IPS DF 6.9 (cell line): ENCODE measurements around the gene FAM83G.

ENCODE experiments used
- DNase-seq: peaks from one replicate; pipeline ENCODE4 v3.0.0-alpha.2; 2013; ENCODE audit warnings: low read depth, low spot score
- H3K27ac ChIP-seq: one replicate; pipeline ENCODE4 v1.5.1; 2013; ENCODE audit warnings: low read length, control low read depth
- H3K27me3 ChIP-seq: 2 replicates; pipeline ENCODE4 v1.6.1; 2013; ENCODE audit warnings: mild to moderate bottlenecking, low read length; ENCODE audit not compliant: control insufficient read depth, insufficient read depth
- H3K36me3 ChIP-seq: 2 replicates; pipeline ENCODE4 v1.6.1; 2013; ENCODE audit warnings: low read length; ENCODE audit not compliant: control insufficient read depth, insufficient read depth
- H3K4me1 ChIP-seq: 2 replicates; pipeline ENCODE4 v1.6.1; 2013; ENCODE audit warnings: low read length; ENCODE audit not compliant: control insufficient read depth, insufficient read depth
- H3K4me3 ChIP-seq: 2 replicates; pipeline ENCODE4 v1.5.1; 2013; ENCODE audit warnings: mild to moderate bottlenecking, low read length
- H3K9me3 ChIP-seq: 2 replicates; pipeline ENCODE4 v1.6.1; 2013; ENCODE audit warnings: low read length, inconsistent platforms; ENCODE audit not compliant: control insufficient read depth, insufficient read depth
- WGBS: extraction: QIAGEN DNeasy Blood & Tissue Kit; methylation state at CpG from one replicate; pipeline ENCODE4 v1.1.7; 2013; ENCODE audit warnings: mixed read lengths, missing lambda C conversion rate; ENCODE audit not compliant: insufficient read length, insufficient coverage; 5-methylcytosine and 5-hydroxymethylcytosine counted together

FAM83G gene

DNA sequence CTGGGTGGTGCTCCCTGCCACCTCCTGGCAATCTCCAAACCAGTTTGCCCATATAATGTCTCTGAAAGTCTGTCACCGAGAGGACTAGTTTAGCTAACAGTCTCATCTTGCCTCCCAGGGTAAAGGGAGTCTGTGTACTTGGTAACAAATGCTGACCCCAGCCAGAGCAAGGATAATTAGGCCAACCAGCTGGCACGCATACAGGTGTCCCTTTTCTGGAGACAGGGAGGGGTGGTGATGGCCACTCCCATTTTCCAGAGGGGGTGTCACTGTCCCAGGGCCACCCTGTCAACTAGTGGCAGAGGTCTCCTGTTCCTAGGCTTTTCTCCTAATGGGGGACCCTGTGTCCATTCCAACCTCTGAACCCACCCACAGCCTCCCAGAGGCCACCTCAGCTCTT, 8.1 kb downstream of the FAM83G start:
- WGBS, result no CpG with 5 or more reads among the region's 2 CpGs
- no peak for DNase-seq
- Histone ChIP-seq H3K9me3 (no peaks in the 10 kb centered on the region), H3K4me1 (no peaks in the 10 kb centered on the region; the same call in 1 of the 2 replicates), H3K27ac (no peak overlapping the region), H3K36me3 (peaks cover 6% of the 10 kb centered on the region), H3K4me3 (no peak overlapping the region), H3K27me3 (no peaks in the 10 kb centered on the region)

GRCh38 chr17:18995220-18995619, 9.3 kb downstream of the FAM83G start:
- H3K27me3 ChIP-seq, result no peaks in the 10 kb centered on the region
- no peak for DNase-seq
- H3K4me3 ChIP-seq, result no peak overlapping the region
- H3K36me3 ChIP-seq, result peaks cover 4% of the 10 kb centered on the region; the same call in 1 of the 2 replicates
- no peaks in the 10 kb centered on the region; the same call in 1 of the 2 replicates for H3K4me1 ChIP-seq
- H3K27ac ChIP-seq, result no peak overlapping the region
- WGBS, result no CpG with 5 or more reads among the region's 3 CpGs
- no peaks in the 10 kb centered on the region for H3K9me3 ChIP-seq

DNA sequence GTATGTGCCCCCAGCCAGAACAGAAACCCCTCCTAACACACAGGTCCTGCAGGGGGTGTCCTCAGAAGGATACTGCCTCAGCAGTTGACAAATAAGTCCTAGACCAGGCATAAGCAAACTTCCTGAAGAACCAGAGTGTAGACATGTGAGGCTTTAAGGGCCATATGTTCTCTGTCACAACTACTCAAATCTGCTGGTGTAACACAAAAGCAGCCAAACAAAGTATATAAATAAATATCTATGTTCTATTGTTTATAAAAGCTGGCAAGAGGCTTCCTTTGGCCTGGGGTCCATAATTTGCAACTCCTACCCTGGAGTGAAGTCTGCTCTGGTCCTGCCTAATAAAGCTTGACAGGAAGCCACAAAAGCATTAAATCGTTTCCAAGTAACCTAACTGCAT, 9.9 kb downstream of the FAM83G start:
- no peak for DNase-seq
- H3K4me1 ChIP-seq, result no peaks in the 10 kb centered on the region; the same call in 1 of the 2 replicates
- peaks cover 4% of the 10 kb centered on the region; the same call in 1 of the 2 replicates for H3K36me3 ChIP-seq
- WGBS, result no CpG with 5 or more reads among the region's 1 CpG
- no peak overlapping the region for H3K27ac ChIP-seq
- H3K4me3 ChIP-seq, result no peak overlapping the region
- H3K27me3 ChIP-seq, result no peaks in the 10 kb centered on the region
- no peaks in the 10 kb centered on the region for H3K9me3 ChIP-seq

- Histone ChIP-seq H3K27ac (no peak overlapping the region), H3K9me3 (no peaks in the 10 kb centered on the region), H3K4me3 (no peak overlapping the region; the same call in 1 of the 2 replicates), H3K27me3 (no peaks in the 10 kb centered on the region), H3K36me3 (peaks cover 4% of the 10 kb centered on the region; the same call in 1 of the 2 replicates), H3K4me1 (no peaks in the 10 kb centered on the region; the same call in 1 of the 2 replicates)
- DNase-seq, result no peak
- WGBS, result no CpG with 5 or more reads among the region's 16 CpGs
These were observed 10.5 kb downstream of the FAM83G start for GRCh38 chr17:18993905-18994526.

DNA sequence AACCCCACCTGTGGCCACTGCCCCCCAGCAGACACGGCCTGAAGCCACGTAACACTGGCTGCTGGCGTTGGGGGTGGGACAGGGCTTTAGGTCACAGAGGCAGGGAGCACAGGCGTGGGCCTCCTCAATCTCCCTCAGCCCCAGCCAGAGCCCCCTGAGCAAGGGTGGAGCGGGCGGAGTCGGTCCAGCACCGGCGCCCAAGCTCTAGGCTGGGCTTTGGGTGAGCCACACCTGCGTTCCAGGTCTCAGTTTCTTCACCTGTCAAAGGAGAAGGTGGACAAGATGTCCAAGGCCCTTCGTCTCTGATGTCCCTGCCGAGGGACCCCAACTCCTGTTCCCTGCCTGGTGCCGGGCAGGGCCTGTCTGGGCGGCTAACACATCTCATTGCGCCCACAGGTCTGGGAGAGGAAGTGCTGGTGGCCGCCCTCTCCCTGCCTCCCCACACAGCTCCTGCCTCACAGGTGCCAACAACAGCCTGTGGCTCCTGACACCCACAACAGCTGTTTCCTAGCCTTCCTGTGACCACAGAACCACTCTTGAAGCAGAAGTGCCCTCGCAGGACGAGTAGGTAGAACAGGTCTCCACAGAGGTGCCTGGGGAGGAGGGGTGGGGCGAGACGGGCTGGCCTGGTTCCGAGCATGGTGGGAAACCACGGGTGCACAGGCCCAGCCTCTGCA, 12.0 kb downstream of the FAM83G start:
- no peaks in the 10 kb centered on the region; the same call in 1 of the 2 replicates for H3K4me1 ChIP-seq
- no peak overlapping the region for H3K27ac ChIP-seq
- no peak for DNase-seq
- peaks cover 11% of the 10 kb centered on the region; the same call in 1 of the 2 replicates for H3K36me3 ChIP-seq
- no CpG with 5 or more reads among the region's 22 CpGs for whole genome bisulfite sequencing
- no peaks in the 10 kb centered on the region for H3K9me3 ChIP-seq
- no peaks in the 10 kb centered on the region for H3K27me3 ChIP-seq
- H3K4me3 ChIP-seq, result no peak overlapping the region

DNA sequence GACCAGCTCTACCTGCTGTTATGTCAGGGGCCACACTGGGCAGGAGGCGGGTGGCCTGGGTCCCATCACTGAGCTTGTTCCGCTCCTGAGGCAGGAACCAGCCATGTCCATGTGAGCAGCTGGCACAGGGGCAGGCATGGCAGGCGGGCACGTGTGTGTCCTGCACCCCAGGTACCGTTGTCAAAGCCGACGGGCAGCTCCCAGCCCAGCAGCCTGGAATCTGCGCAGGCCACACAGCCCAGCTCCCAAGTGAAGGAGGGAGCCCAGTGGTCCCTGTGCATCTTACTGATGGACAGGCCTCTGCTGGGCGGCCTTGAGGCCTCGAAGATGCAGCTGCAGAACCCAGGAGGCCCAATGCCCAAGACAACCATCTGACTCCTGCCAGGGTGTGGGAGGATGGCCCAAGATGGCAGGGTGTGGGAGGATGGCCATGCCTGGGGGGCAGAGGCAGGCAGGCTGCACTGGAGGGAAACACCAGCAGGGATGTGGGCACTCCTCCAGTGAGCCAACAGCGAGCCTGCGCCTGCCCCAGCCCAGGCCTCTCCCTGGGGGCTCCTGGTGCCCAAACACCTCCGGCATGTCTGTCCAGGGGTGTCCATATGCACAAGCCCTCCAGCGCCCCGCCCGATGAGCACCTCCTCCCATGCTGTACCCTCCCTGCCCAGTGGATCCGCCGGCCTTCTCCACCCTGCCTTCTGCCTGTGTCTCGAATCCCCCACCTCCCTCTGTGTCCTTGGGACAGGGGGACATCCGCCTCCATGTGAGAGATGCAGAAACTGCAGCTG, 12.8 kb downstream of the FAM83G start:
- no peaks in the 10 kb centered on the region for H3K9me3 ChIP-seq
- H3K27me3 ChIP-seq, result no peaks in the 10 kb centered on the region
- peaks cover 15% of the 10 kb centered on the region; the same call in 1 of the 2 replicates for H3K36me3 ChIP-seq
- WGBS, result no CpG with 5 or more reads among the region's 20 CpGs
- no peak for DNase-seq
- H3K27ac ChIP-seq, result no peak overlapping the region
- no peaks in the 10 kb centered on the region; the same call in 1 of the 2 replicates for H3K4me1 ChIP-seq
- H3K4me3 ChIP-seq, result no peak overlapping the region

DNA sequence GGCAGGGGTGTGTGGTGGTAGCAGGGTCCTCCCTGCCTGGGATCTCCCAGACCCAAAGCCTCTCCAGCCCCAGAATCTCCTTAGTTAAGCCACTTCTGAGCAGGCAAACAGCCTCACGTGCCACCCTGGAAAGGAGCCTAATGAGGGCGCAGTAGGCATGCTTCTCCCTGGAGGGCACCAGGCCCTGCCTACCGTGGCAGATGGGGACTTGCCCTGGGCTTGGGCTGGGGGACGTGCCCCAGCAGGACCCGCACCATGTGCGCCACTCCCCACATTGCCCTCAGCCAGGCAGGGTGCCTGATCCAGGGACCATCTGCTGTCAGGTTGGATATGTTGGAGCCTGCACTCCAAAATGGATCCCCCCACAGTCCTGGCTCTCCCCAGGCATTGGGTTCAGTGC, 14.2 kb downstream of the FAM83G start:
- Histone ChIP-seq H3K27me3 (no peaks in the 10 kb centered on the region), H3K4me1 (no peaks in the 10 kb centered on the region; the same call in 1 of the 2 replicates), H3K36me3 (peaks cover 22% of the 10 kb centered on the region), H3K9me3 (no peaks in the 10 kb centered on the region), H3K4me3 (no peak overlapping the region), H3K27ac (no peak overlapping the region)
- DNase-seq, result no peak
- no CpG with 5 or more reads among the region's 6 CpGs for WGBS

DNA sequence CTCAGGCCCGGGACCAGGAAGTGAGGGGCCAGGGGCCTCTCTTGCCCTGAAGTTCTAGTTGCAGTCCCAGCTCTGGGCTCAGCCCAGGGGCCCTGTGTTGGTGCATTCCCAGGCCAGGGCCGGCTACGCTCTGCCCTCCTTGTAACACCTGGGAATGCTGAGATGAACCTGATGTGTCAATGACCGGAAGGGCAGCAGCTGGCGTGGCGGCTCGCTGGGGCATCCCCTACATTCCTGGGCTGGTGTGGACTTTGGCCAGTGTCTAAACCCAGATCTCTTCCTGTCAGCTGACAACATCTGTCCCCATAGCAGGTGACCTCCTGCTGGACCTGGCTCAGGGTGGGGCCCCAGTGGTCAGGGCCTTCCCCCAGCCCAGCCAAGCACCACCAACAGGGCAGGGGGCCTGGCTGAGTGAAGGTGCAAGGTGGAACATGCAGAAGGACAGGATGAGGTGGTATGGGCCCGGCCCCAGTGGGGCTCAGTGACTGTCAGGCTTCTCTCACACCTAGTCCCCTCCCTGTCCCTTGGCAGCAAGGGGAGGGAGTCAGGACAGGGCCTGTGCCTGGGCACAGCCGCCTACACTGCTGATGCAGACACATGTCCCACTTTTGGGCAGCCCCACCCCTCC, 15.9 kb downstream of the FAM83G start:
- Histone ChIP-seq H3K4me3 (no peak overlapping the region), H3K4me1 (no peaks in the 10 kb centered on the region; the same call in 1 of the 2 replicates), H3K9me3 (no peaks in the 10 kb centered on the region), H3K36me3 (peaks cover 25% of the 10 kb centered on the region), H3K27me3 (no peaks in the 10 kb centered on the region), H3K27ac (no peak overlapping the region)
- no peak for DNase-seq
- no CpG with 5 or more reads among the region's 9 CpGs for WGBS

- H3K4me1 ChIP-seq, result no peaks in the 10 kb centered on the region; the same call in 1 of the 2 replicates
- H3K27me3 ChIP-seq, result no peaks in the 10 kb centered on the region
- no peak overlapping the region for H3K4me3 ChIP-seq
- peaks cover 25% of the 10 kb centered on the region for H3K36me3 ChIP-seq
- no peaks in the 10 kb centered on the region for H3K9me3 ChIP-seq
- H3K27ac ChIP-seq, result no peak overlapping the region
- DNase-seq, result no peak
- no CpG with 5 or more reads among the region's 14 CpGs for WGBS
These were observed 16.6 kb downstream of the FAM83G start for GRCh38 chr17:18987862-18988545.
